Testis (tissue), 2 donors: Measurements from ENCODE around the gene PDE6B.

Experiments
- POLR2A ChIP-seq: fragments of 450-650 bp; IDR thresholded peaks from one replicate; pipeline ENCODE4 v1.6.1; 2017; ENCODE audit warnings: antibody characterized with exemption, mild to moderate bottlenecking, moderate library complexity
- TF ChIP-seq, protein P1 (sequence below), 3 experiments: fragments of 450-650 bp in 2 of 3; fragments of 200-600 bp in 1 of 3; sonication (generic) in 1 of 3; IDR thresholded peaks; one replicate each; pipeline ENCODE4 v1.5.1; 2016 to 2019; ENCODE audit warnings: antibody characterized with exemption in 3 of 3, mild to moderate bottlenecking in 2 of 3, moderate library complexity in 1 of 3

DNA sequence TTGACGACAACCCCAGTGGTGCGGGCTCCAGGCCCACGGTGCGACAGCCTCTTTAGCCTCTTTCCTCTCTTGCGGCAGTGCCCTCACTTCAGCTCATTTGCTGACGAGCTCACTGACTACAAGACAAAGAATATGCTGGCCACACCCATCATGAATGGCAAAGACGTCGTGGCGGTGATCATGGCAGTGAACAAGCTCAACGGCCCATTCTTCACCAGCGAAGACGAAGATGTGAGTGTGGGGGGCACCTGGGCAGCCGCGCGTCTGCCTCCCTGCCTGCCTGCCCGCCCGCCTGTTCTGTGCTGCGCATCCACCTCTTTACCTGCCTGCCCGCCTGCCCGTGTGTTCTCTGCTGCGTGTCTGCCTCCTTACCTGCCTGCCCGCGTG is 9.2 kb downstream of the PDE6B start:
- TF ChIP-seq POLR2A = no peak
- TF ChIP-seq, protein P1, sequence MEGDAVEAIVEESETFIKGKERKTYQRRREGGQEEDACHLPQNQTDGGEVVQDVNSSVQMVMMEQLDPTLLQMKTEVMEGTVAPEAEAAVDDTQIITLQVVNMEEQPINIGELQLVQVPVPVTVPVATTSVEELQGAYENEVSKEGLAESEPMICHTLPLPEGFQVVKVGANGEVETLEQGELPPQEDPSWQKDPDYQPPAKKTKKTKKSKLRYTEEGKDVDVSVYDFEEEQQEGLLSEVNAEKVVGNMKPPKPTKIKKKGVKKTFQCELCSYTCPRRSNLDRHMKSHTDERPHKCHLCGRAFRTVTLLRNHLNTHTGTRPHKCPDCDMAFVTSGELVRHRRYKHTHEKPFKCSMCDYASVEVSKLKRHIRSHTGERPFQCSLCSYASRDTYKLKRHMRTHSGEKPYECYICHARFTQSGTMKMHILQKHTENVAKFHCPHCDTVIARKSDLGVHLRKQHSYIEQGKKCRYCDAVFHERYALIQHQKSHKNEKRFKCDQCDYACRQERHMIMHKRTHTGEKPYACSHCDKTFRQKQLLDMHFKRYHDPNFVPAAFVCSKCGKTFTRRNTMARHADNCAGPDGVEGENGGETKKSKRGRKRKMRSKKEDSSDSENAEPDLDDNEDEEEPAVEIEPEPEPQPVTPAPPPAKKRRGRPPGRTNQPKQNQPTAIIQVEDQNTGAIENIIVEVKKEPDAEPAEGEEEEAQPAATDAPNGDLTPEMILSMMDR (IDR thresholded peaks at IDR 0.05) = no peak
